Colon (tissue), 2 donors: Measurements from ENCODE around the gene ZBTB20.

Source experiments
- FAIRE-seq: peaks from 2 replicates; lab custom pipeline; 2012; peaks lifted over from hg19 to GRCh38; lab: Jason Lieb, UNC
- donor health status: control.
- donor health status: control.

Gene ZBTB20

GRCh38 chr3:114928989-114929640, 218.0 kb downstream of the ZBTB20 start:
- no peak for FAIRE-seq

GRCh38 chr3:114904633-114905032, 242.5 kb downstream of the ZBTB20 start:
- FAIRE-seq = peak; percentile 85

- no peak for FAIRE-seq
Observed at GRCh38 chr3:114903213-114903612, 243.9 kb downstream of the ZBTB20 start.

- FAIRE-seq = no peak
Observed at GRCh38 chr3:114902691-114903101, 244.4 kb downstream of the ZBTB20 start.

GRCh38 chr3:114900908-114901307, 246.2 kb downstream of the ZBTB20 start:
- no peak for FAIRE-seq

- FAIRE-seq = no peak
Observed at GRCh38 chr3:114899186-114899931, 247.7 kb downstream of the ZBTB20 start.

- no peak for FAIRE-seq
Observed at GRCh38 chr3:114896978-114897377, 250.1 kb downstream of the ZBTB20 start.

- no peak for FAIRE-seq
Observed at GRCh38 chr3:114893361-114893760, 253.7 kb downstream of the ZBTB20 start.

- no peak for FAIRE-seq
Observed at GRCh38 chr3:114892880-114893279, 254.2 kb downstream of the ZBTB20 start.

- FAIRE-seq = no peak
Observed at GRCh38 chr3:114892131-114892879, 254.8 kb downstream of the ZBTB20 start.

GRCh38 chr3:114887806-114888205, 259.3 kb downstream of the ZBTB20 start:
- no peak for FAIRE-seq

GRCh38 chr3:114886905-114887304, 260.2 kb downstream of the ZBTB20 start:
- no peak for FAIRE-seq

- FAIRE-seq = no peak
Observed at GRCh38 chr3:114884213-114884923, 262.7 kb downstream of the ZBTB20 start.

- no peak for FAIRE-seq
Observed at GRCh38 chr3:114880078-114880477, 267.0 kb downstream of the ZBTB20 start.

GRCh38 chr3:114879059-114880031, 267.7 kb downstream of the ZBTB20 start:
- FAIRE-seq = no peak

- FAIRE-seq = no peak
Observed at GRCh38 chr3:114878114-114878839, 268.8 kb downstream of the ZBTB20 start.

- FAIRE-seq = no peak
Observed at GRCh38 chr3:114877378-114878113, 269.5 kb downstream of the ZBTB20 start.

- FAIRE-seq = no peak
Observed at GRCh38 chr3:114874522-114874971, 272.5 kb downstream of the ZBTB20 start.

- FAIRE-seq = no peak
Observed at GRCh38 chr3:114873591-114873990, 273.5 kb downstream of the ZBTB20 start.

GRCh38 chr3:114872588-114872987, 274.5 kb downstream of the ZBTB20 start:
- no peak for FAIRE-seq
